ENCODE measurements around the gene HMGB2.

The HMGB2 gene

GRCh38 chr4:173334085-173334890 is at the start of gene HMGB2:
TSS of gene HMGB2 (minus strand) at chr4:173334358. CDS start at chr4:173333649, 709 bp downstream.
- peak; percentile 100 for DNase-seq

GRCh38 chr4:173382349-173382748 is 48.2 kb upstream of the HMGB2 start:
- no peak for DNase-seq

GRCh38 chr4:173381610-173382009 is 47.5 kb upstream of the HMGB2 start:
- no peak for DNase-seq

- no peak for DNase-seq
Measured at GRCh38 chr4:173380987-173381386, 46.8 kb upstream of the HMGB2 start.

DNA sequence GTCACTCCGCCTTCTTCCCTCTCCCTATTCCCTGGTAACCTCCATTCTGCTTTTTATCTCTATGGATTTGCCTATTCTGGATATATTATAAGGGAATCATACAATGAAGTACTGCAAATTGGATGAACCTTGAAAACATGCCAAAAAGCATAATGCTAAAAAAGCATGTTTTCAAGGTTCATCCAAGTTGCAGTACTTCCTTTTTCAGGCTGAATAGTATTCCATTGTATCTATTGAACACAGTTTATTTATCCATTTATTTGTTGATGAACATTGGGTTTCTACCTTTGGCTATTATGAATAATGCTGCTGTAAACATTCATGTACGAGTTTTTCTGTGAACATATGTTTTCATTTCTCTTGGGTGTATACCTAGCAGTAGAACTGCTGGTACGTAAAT is 45.8 kb upstream of the HMGB2 start:
- no peak for DNase-seq

GRCh38 chr4:173374588-173374987 is 40.4 kb upstream of the HMGB2 start:
- no peak for DNase-seq

DNA sequence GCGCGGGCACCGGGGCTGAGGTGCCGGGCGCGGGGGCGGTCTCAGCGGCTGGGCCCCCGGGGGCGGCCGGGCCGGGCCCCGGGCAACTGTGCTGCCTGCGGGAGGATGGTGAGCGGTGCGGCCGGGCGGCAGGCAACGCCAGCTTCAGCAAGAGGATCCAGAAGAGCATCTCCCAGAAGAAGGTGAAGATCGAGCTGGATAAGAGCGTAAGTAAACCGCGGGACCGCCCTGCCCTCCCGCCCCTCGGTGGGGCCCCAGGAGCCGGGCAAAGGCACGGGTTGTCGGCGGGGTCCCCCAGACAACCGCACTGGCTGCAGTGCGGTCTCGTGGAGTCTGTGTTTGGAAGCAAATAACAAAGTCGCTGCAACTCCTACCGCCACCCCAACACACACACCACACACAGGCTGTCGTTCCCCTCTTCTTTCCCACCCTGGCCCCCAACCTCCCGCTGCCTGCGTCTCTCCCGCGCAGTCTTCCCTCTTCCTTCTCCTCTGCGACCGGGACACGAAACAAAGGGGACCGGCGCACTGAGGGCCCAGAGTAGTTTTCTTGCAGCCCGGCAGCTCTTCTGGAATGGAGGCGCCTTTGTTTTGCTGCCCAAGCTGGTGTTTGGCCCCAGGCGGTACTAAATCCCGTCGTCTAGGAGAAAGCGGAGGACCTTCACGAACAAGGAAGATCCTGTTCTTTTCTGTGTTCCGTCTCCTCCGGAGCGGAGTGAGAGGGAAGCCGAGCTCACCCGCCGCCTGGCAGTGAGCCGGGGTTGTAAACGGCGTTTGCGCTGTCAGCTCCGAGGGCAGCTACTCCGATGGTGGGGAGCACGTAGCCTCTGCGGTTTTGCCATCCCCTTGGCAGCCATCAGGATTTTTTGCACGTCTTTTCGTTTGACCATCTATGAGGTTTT is 37.4 kb upstream of the HMGB2 start:
- peak; percentile 72 for DNase-seq

- DNase-seq: peak; percentile 99
Measured at GRCh38 chr4:173370477-173371291, 36.5 kb upstream of the HMGB2 start, which contains the start of gene SAP30. TSS of gene SAP30 (plus strand) at chr4:173370954. CDS start at chr4:173371183, 229 bp downstream.

DNA sequence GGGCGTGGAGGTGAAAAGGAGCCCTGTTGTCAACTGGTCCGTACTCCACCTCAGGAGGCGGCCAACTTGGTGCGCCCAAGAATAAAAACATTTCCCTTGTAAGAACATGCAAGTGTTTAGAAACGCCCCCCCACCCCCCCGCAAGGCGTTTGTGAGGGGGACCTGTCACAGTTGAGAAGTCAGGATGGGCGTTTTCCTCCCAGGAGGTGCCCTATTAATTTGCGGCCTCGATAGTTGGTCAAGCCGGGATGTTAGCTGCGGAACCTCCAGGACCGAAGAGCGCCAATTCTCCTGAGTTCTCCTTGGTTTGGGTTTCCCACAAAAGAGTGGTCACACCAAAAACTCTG is 35.9 kb upstream of the HMGB2 start:
- no peak for DNase-seq

- no peak for DNase-seq
Measured at GRCh38 chr4:173367946-173368345, 33.8 kb upstream of the HMGB2 start.

GRCh38 chr4:173367285-173367684 is 33.1 kb upstream of the HMGB2 start:
- DNase-seq: peak; percentile 6

DNA sequence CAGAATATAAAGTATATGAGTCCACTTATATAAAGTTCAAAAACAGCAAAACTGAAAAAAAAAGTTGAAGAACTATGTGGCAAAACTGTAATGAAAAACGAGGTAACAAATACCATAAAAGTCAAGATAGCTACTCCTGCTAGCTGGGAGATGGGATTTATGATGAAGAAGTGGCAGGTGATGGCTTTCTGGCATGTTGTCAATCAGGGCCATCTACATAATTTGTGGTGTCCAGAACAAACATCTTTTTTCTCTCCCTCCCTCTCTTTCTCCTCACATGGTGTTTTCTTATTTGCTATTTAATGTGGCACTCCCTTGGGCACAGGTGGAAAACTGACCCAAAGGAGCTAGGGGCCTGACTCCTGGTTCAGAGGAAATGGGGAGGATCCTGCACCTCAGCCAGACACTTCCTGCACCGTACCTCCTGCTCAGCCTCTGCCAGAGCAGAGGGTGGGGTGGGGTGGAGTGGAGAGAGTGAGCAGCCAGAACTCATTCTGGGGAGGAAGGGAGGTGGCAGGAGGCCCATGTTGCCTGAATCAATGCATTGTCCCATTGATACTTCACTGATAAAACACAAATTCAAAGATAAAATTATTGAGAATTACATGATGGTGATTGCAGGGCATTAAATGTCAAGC is 31.3 kb upstream of the HMGB2 start:
- no peak for DNase-seq

DNA sequence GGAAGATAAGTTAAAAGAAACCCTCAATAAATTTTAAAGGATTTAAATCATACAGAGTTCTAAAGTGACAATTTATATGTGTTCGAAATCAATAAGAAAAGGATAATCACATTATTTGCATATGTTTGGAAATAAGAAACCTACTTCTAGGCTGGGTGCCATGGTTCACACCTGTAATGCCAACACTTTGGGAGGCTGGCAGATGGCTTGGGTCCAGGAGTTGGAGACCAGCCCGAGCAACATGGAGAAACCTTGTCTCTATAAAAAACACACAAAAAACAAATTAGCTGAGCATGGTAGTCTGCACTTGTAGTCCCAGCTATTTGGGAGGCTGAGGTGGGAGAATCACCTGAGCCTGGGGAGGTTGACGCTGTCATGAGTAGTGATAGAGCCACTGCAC is 28.5 kb upstream of the HMGB2 start:
- DNase-seq: no peak

GRCh38 chr4:173360587-173361221 is 26.5 kb upstream of the HMGB2 start:
- DNase-seq: peak; percentile 13

DNA sequence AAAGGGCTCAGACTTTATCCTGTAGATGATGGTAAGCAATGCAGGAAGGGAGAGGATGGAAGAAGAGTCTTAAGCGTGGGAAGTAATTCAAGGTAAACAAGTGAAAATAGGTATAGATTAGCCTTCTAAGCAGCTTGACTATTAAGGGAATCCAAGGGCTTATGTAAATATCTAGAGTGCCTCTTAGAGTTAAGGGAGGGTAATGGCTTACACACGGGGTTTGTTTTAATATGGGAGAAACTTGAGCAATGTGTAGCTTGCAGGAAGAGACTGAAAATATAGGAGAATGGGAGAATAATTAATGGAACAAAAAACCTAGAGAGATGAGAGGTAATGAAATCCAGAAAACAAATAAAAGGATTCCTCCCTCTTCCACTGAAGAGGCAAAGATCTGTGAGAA is 23.8 kb upstream of the HMGB2 start:
- DNase-seq: no peak

- DNase-seq: no peak
Measured at GRCh38 chr4:173347467-173347866, 13.3 kb upstream of the HMGB2 start.

GRCh38 chr4:173346074-173346473 is 11.9 kb upstream of the HMGB2 start:
- peak; percentile 89 for DNase-seq

DNA sequence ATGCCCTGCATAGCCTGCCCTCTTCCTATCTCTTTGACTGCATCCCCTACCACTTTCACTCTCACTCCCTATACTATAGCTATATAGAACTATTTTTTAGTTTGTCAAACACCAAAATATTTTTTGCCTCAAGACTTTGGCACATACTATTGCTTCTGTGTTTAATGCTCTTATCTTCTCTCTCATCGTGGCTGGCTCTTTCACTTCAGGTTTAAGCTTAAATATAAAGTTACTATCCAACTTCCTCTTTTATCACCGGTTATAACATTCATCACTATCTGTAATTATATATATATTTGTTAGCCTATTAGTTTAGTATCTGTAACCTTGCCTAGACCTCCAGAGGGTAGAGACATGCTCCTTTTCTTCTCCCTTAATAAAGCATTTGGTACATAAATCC is 11.5 kb upstream of the HMGB2 start:
- DNase-seq: no peak

- DNase-seq: no peak
Measured at GRCh38 chr4:173343832-173344397, 9.8 kb upstream of the HMGB2 start.

DNA sequence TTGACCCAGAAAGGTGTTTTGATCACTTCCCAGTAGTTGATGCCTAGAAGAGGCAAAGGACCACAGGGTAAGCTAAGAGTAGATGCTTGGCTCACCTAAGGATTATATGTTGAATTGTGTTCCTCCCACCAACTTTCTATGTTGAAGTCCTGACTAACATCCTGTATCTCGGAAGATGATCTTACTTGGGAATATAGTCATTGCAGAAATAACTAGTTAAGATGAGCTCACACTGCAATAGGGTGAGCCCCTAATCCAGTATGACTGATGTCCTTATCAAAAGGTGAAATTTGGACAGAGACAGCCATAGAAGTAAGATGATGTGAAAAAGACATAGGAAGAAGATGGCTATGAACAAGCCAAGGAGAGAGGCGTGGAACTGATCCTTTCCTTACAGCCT is 3.3 kb upstream of the HMGB2 start:
- no peak for DNase-seq

- peak; percentile 74 for DNase-seq
Measured at GRCh38 chr4:173334891-173335752, 964 bp upstream of the HMGB2 start.

Measured in fibroblast of upper back skin (primary cell).